ENCODE measurements around the gene APPL2.

DNA sequence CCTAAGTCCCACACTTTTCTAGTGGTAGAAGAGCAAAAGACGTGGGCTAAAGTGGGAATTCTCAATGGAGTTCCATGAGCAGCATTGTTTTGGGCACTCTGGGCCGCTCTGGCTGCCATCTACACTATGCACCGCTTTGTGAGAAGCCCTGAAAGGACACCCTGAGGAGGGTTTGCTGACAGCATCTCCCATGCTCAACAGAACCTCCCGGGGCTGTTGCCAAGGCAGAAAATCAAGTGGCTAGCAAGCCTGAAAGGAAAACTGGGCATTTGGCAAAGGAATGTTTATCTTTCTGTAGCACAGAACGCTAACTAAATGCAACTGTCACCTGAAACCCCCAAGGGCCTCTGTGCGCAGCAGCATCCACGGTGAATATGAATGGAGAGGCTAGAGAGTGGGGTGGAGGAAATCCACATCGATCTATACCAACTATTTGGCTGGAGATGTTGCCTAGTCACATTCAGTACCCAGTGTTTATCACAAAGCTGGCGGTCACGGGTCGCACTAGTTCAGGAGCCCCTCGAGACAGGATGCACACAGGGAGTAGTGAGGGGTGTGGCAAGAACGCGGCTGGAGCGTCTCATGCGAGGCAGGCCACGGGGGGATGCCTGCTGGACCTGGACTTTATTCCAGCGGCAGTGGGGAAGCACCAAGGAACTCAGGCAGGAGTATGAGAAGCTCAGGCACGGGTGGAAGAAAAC, 14.2 kb downstream of the APPL2 start:
- TF ChIP-seq, protein P1, sequence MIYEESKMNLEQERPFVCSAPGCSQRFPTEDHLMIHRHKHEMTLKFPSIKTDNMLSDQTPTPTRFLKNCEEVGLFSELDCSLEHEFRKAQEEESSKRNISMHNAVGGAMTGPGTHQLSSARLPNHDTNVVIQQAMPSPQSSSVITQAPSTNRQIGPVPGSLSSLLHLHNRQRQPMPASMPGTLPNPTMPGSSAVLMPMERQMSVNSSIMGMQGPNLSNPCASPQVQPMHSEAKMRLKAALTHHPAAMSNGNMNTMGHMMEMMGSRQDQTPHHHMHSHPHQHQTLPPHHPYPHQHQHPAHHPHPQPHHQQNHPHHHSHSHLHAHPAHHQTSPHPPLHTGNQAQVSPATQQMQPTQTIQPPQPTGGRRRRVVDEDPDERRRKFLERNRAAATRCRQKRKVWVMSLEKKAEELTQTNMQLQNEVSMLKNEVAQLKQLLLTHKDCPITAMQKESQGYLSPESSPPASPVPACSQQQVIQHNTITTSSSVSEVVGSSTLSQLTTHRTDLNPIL (CRISPR knock-in tag; IDR thresholded peaks at IDR 0.05; ENCODE audit: low read depth), result no peak
- no peak for TF ChIP-seq ZC3H10 (CRISPR knock-in tag; IDR thresholded peaks at IDR 0.05)
